Mesothelial cell of epicardium (in vitro differentiated cells): ENCODE data around the gene RAP1B. TPM values are rescaled to one million over a fixed set of nuclear protein-coding genes. Genes with fewer than 3 reads are reported as not detected.

Experiments
- DNase-seq, 2 experiments: peaks; one replicate each; pipeline ENCODE4 v3.0.0; 2021; ENCODE audit warnings: low spot score in 2 of 2; ENCODE audit not compliant: unreplicated experiment in 2 of 2
- H3K27ac Mint-ChIP-seq: 2 replicates; pipeline ENCODE4 v1.8.0; 2021; ENCODE audit warnings: mixed read lengths
- H3K27me3 Mint-ChIP-seq: 2 replicates; pipeline ENCODE4 v1.8.0; 2021; ENCODE audit warnings: low read depth, mixed read lengths
- H3K36me3 Mint-ChIP-seq: 2 replicates; pipeline ENCODE4 v1.8.0; 2021; ENCODE audit warnings: mixed read lengths
- H3K4me1 Mint-ChIP-seq: 2 replicates; pipeline ENCODE4 v1.8.0; 2021; ENCODE audit warnings: mixed read lengths
- H3K4me3 Mint-ChIP-seq: 2 replicates; pipeline ENCODE4 v1.8.0; 2021; ENCODE audit warnings: mild to moderate bottlenecking, moderate library complexity, mixed read lengths
- H3K9me3 Mint-ChIP-seq: 2 replicates; pipeline ENCODE4 v1.8.0; 2021; ENCODE audit warnings: mixed read lengths
- total RNA-seq: library from RNA; stranded (reverse); gene quantifications from 3 replicates; pipeline ENCODE4 v1.2.1, GENCODE V29; 2021
- TF ChIP-seq, protein P1 (sequence below): fragments of 200-600 bp; sonication (generic); IDR thresholded peaks from one replicate; pipeline ENCODE4 v1.5.0; 2021; ENCODE audit warnings: antibody characterized with exemption; ENCODE audit not compliant: unreplicated experiment

The RAP1B gene
- total RNA-seq, 1 donor from 2014 or later: 110 TPM

DNA sequence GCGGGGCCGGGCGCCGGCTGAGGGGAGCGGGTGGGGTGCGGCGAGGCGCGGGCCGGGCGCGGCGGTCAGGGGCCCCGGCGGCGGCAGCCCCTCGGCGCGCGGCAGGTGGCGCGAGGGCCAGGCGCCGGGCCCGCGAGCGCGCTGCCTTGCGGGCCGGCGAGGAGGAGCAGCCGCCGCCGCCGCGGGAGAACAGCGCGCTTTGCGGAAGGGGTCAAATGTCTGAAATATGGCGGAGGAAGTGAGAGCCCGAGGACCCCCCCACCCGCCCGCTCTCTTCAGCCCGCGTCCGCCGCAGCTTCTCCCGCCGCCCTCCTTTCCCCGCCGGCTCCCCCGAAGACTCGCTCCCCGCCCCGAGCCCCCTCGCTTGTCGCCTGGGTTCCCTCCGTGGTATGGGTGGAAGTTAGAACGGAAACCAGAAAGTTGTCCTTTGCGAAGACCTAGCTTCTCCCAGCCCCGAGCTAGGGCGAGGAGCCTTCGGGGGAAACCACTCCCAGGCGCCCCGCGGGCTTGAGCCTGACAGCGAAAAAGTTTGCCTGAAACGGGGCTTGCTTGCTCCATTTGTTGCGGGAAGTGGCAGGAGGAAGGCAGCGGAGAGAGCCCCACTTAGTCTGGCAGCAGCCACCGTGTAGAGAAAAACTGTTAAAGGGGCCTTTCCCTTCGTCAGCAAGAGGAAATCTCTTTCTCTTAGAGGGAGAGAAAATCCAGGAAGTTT lies 551 bp downstream of the RAP1B start:
- H3K4me1 Mint-ChIP-seq: peaks cover 52% of the 10 kb centered on the region
- peak overlapping the region; percentile 92 for H3K4me3 Mint-ChIP-seq
- H3K9me3 Mint-ChIP-seq: no peaks in the 10 kb centered on the region
- TF ChIP-seq, protein P1, sequence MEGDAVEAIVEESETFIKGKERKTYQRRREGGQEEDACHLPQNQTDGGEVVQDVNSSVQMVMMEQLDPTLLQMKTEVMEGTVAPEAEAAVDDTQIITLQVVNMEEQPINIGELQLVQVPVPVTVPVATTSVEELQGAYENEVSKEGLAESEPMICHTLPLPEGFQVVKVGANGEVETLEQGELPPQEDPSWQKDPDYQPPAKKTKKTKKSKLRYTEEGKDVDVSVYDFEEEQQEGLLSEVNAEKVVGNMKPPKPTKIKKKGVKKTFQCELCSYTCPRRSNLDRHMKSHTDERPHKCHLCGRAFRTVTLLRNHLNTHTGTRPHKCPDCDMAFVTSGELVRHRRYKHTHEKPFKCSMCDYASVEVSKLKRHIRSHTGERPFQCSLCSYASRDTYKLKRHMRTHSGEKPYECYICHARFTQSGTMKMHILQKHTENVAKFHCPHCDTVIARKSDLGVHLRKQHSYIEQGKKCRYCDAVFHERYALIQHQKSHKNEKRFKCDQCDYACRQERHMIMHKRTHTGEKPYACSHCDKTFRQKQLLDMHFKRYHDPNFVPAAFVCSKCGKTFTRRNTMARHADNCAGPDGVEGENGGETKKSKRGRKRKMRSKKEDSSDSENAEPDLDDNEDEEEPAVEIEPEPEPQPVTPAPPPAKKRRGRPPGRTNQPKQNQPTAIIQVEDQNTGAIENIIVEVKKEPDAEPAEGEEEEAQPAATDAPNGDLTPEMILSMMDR: no peak
- H3K36me3 Mint-ChIP-seq: peaks cover 2% of the 10 kb centered on the region
- H3K27me3 Mint-ChIP-seq: no peaks in the 10 kb centered on the region
- peak; percentile 30 to 75 for DNase-seq
- peak overlapping the region; percentile 95 for H3K27ac Mint-ChIP-seq

DNA sequence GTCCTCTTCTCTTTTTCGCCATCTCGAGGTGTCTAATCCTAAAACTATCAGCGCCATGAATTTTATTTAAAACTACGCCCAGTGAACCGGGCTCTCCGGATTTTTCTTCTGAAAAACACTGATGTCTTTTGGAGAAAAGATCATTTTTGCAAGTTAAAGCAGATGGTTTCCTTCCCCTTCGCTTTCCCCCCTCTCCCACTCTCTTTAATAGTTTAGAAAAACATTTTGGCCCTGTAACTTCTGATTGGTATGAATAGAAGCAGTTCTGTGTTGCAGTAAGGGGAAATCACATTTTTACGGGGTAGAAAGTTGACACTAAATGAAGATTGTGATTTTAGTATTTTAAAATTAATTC lies 1.1 kb downstream of the RAP1B start:
- Mint-ChIP-seq H3K27ac (peak overlapping the region; percentile 95), H3K4me3 (peak overlapping the region; percentile 92), H3K4me1 (peaks cover 52% of the 10 kb centered on the region), H3K9me3 (no peaks in the 10 kb centered on the region), H3K27me3 (no peaks in the 10 kb centered on the region), H3K36me3 (peaks cover 2% of the 10 kb centered on the region)
- TF ChIP-seq, protein P1: no peak
- DNase-seq: no peak

DNA sequence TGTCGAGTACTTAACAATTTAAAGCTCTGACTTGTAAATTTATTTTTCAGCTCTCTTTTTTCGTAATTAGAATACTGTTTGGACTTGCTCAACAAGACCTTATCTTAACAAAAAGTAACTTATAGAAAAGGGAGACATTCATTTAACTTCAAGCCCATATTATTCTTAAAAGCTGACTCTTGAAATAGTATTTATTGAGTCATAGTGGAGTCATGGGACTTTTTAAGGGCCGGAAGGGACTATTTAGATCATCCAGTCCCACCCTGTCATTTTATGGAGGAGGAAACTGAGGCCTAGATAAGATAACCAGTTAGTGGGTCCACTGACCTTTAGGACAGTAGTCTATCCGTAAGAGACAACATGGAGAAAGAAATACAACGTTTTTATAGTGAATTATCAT lies 1.5 kb downstream of the RAP1B start:
- TF ChIP-seq, protein P1: no peak
- no peak for DNase-seq
- H3K4me3 Mint-ChIP-seq: peak overlapping the region; percentile 92
- no peaks in the 10 kb centered on the region for H3K27me3 Mint-ChIP-seq
- H3K4me1 Mint-ChIP-seq: peaks cover 53% of the 10 kb centered on the region
- H3K36me3 Mint-ChIP-seq: peaks cover 2% of the 10 kb centered on the region
- no peaks in the 10 kb centered on the region for H3K9me3 Mint-ChIP-seq
- peak overlapping the region; percentile 95 for H3K27ac Mint-ChIP-seq

DNA sequence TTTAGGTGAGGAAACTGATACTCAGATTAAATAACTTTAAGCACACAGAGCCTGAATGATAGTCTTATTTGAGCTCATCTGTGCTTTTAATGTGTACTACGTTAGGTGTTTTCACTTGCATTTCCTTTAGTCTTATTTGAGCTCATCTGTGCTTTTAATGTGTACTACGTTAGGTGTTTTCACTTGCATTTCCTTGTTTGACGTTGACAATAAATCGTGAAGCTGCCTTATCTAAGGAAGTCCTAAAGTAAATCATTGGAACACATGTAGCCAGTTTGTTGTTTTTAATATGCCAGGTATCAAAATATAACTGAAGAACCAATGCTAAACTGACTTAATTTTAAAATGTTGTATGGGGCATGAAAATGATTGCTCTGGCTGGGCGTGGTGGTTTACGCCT lies 2.0 kb downstream of the RAP1B start:
- peak overlapping the region; percentile 95 for H3K27ac Mint-ChIP-seq
- no peaks in the 10 kb centered on the region for H3K9me3 Mint-ChIP-seq
- no peaks in the 10 kb centered on the region for H3K27me3 Mint-ChIP-seq
- DNase-seq: no peak
- H3K36me3 Mint-ChIP-seq: peaks cover 2% of the 10 kb centered on the region
- peak overlapping the region; percentile 92 for H3K4me3 Mint-ChIP-seq
- peaks cover 52% of the 10 kb centered on the region for H3K4me1 Mint-ChIP-seq
- TF ChIP-seq, protein P1: no peak

DNA sequence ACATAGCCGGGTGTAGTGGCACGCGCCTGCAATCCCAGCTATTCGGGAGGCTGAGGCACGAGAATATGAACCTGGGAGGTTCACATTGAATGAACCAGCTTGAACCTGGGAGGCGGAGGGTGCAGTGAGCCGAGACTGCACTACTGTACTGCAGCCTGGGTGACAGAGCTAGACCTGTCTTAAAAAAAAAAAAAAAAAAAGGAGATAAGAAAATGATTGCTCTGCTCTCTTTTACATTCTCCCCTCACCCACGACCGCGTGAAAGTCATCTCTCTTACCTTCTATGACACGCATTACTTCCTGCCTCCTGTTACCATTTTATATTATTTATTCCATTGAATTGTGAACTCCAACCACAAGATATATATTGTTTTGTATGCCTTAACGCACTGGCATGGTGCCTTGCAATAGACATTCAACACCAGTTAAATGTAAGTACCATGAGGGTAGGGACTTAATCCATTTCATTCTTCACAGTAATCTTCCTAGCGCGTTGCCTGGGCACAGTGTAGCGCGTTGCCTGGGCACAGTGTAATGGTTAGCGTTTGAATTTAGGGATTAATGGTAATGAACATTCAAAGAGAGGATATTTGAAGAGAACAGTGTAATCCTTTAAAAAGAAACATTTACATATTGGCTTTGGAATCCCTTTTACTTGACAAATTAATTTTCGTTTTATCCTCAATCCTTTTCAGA lies 2.7 kb downstream of the RAP1B start:
- H3K9me3 Mint-ChIP-seq: no peaks in the 10 kb centered on the region
- peaks cover 2% of the 10 kb centered on the region for H3K36me3 Mint-ChIP-seq
- TF ChIP-seq, protein P1: no peak
- H3K4me1 Mint-ChIP-seq: peaks cover 48% of the 10 kb centered on the region
- DNase-seq: no peak
- peak overlapping the region; percentile 95 for H3K27ac Mint-ChIP-seq
- H3K4me3 Mint-ChIP-seq: peak overlapping the region; percentile 92
- no peaks in the 10 kb centered on the region for H3K27me3 Mint-ChIP-seq
